Stomach (tissue), 4 donors: ENCODE data around the gene GARIN3.

Source experiments
- CTCF ChIP-seq, 7 experiments: fragments of 450-650 bp in 4 of 7; fragments of 200-600 bp in 3 of 7; sonication (generic) in 3 of 7; IDR thresholded peaks; one replicate each; pipeline ENCODE4 v1.5.1; 2016 to 2019; ENCODE audit warnings: antibody characterized with exemption in 7 of 7, control low read depth in 2 of 7, mild to moderate bottlenecking in 1 of 7
- POLR2A ChIP-seq, 4 donors: fragments of 450-650 bp; IDR thresholded peaks; one replicate each; pipeline ENCODE4 v1.6.1; 2016; ENCODE audit warnings: antibody characterized with exemption in 4 of 4, control low read depth in 2 of 4, mild to moderate bottlenecking in 1 of 4, moderate library complexity in 1 of 4

- TF ChIP-seq CTCF (IDR thresholded peaks at IDR 0.05) (no peak), POLR2A (IDR thresholded peaks at IDR 0.05) (no peak)
These were observed 11.9 kb upstream of the GARIN3 start for GRCh38 chr5:157177953-157178352.
